DMS53 (cell line): Measurements from ENCODE around the gene IGSF9.

Source experiments
- DNase-seq: peaks from one replicate; lab custom pipeline; 2025; lab: John Stamatoyannopoulos, UW

Gene IGSF9

GRCh38 chr1:159974350-159974965, 29.0 kb upstream of the IGSF9 start:
- no peak for DNase-seq

- DNase-seq, result no peak
Observed at GRCh38 chr1:159973350-159973940, 28.0 kb upstream of the IGSF9 start.

GRCh38 chr1:159972443-159973205, 27.2 kb upstream of the IGSF9 start:
- no peak for DNase-seq

GRCh38 chr1:159970932-159971342, 25.5 kb upstream of the IGSF9 start:
- DNase-seq, result peak; percentile 57

- DNase-seq, result no peak
Observed at GRCh38 chr1:159968901-159969300, 23.5 kb upstream of the IGSF9 start.

- DNase-seq, result no peak
Observed at GRCh38 chr1:159965263-159965662, 19.9 kb upstream of the IGSF9 start.

GRCh38 chr1:159964144-159964543, 18.7 kb upstream of the IGSF9 start:
- no peak for DNase-seq

- no peak for DNase-seq
Observed at GRCh38 chr1:159962176-159962575, 16.8 kb upstream of the IGSF9 start.

GRCh38 chr1:159961636-159962035, 16.2 kb upstream of the IGSF9 start:
- DNase-seq, result no peak

GRCh38 chr1:159960721-159961381, 15.4 kb upstream of the IGSF9 start:
- DNase-seq, result no peak

GRCh38 chr1:159959451-159959850, 14.0 kb upstream of the IGSF9 start:
- peak; percentile 27 for DNase-seq

- no peak for DNase-seq
Observed at GRCh38 chr1:159958719-159959380, 13.4 kb upstream of the IGSF9 start.

GRCh38 chr1:159957824-159958268, 12.4 kb upstream of the IGSF9 start:
- no peak for DNase-seq

- no peak for DNase-seq
Observed at GRCh38 chr1:159955456-159955855, 10.0 kb upstream of the IGSF9 start.

- DNase-seq, result peak; percentile 20
Observed at GRCh38 chr1:159953536-159954515, 8.4 kb upstream of the IGSF9 start, which contains the start of gene SLAMF9. Gene SLAMF9, minus strand, starts transcription at chr1:159954237. Its CDS starts 100 bp downstream, at chr1:159954137.

- DNase-seq, result no peak
Observed at GRCh38 chr1:159952932-159953331, 7.5 kb upstream of the IGSF9 start.

GRCh38 chr1:159951551-159951950, 6.1 kb upstream of the IGSF9 start:
- DNase-seq, result no peak

- no peak for DNase-seq
Observed at GRCh38 chr1:159951016-159951415, 5.6 kb upstream of the IGSF9 start.

GRCh38 chr1:159949981-159950381, 4.6 kb upstream of the IGSF9 start:
- no peak for DNase-seq

GRCh38 chr1:159949123-159949522, 3.7 kb upstream of the IGSF9 start:
- no peak for DNase-seq

GRCh38 chr1:159947942-159948341, 2.5 kb upstream of the IGSF9 start:
- no peak for DNase-seq
